IMR-90 (cell line): ENCODE data around the gene MAN2C1. TPM values are rescaled to one million over a fixed set of nuclear protein-coding genes. Genes with fewer than 3 reads are reported as not detected.

Source experiments
- ATAC-seq: fragments of 200-7000 bp; cut with Tn5 transposase; 2 replicates; pipeline ENCODE4 v1.9.1; 2020; ENCODE audit warnings: low read depth, mild to moderate bottlenecking, moderate library complexity
- BruUV-seq: library from RNA; stranded (reverse); fragments of 400-500 nt; replicated peaks from 2 replicates; lab custom pipeline; 2021; lab: Mats Ljungman, UMichigan
- CTCF ChIA-PET: fragments of 300-600 bp; formaldehyde crosslinking; extraction: SDS; loops from one replicate; lab custom pipeline; 2021; ENCODE audit warnings: antibody characterized with exemption; lab: Yijun Ruan, JAX
- POLR2A ChIA-PET: fragments of 300-600 bp; sonication (Branson Sonifier 250); formaldehyde crosslinking; loops from one replicate; lab custom pipeline; 2022; ENCODE audit warnings: antibody characterized with exemption; ENCODE audit not compliant: unreplicated experiment; lab: Charles Lee
- DNase-seq: peaks from one replicate; pipeline ENCODE4 v3.0.0; 2013
- H2AFZ ChIP-seq: replicated peaks from 2 replicates; pipeline ENCODE3; 2013; ENCODE audit warnings: low read length, mild to moderate bottlenecking; ENCODE audit not compliant: poor library complexity
- H2AK5ac ChIP-seq: 2 replicates; pipeline ENCODE4 v1.6.1; 2013; ENCODE audit warnings: low read depth, low read length, inconsistent platforms
- H2AK9ac ChIP-seq: replicated peaks from 2 replicates; pipeline ENCODE3; 2013; ENCODE audit warnings: mild to moderate bottlenecking, low read depth, low read length, moderate library complexity; ENCODE audit not compliant: poor library complexity
- H2BK120ac ChIP-seq: 2 replicates; pipeline ENCODE4 v1.6.1; 2013; ENCODE audit warnings: low read depth, low read length, inconsistent platforms
- H2BK15ac ChIP-seq: 3 replicates; pipeline ENCODE4 v1.6.1; 2013; ENCODE audit warnings: low read depth, low read length, inconsistent platforms
- H2BK20ac ChIP-seq: 2 replicates; pipeline ENCODE4 v1.6.1; 2013; ENCODE audit warnings: low read depth, mild to moderate bottlenecking, inconsistent platforms, low read length, moderate library complexity
- H2BK5ac ChIP-seq: 2 replicates; pipeline ENCODE4 v1.6.1; 2013; ENCODE audit warnings: mild to moderate bottlenecking, low read depth, low read length, inconsistent platforms; ENCODE audit not compliant: poor library complexity, severe bottlenecking
- H3K14ac ChIP-seq: replicated peaks from 2 replicates; pipeline ENCODE4 v1.6.1; 2013; ENCODE audit warnings: low read depth, low read length, inconsistent platforms
- H3K18ac ChIP-seq: 2 replicates; pipeline ENCODE4 v1.6.1; 2013; ENCODE audit warnings: low read depth, low read length, control low read depth
- H3K23ac ChIP-seq: 2 replicates; pipeline ENCODE4 v1.6.1; 2013; ENCODE audit warnings: low read depth, low read length, inconsistent platforms
- H3K27ac ChIP-seq: 2 replicates; pipeline ENCODE4 v1.5.1; 2013; ENCODE audit warnings: mild to moderate bottlenecking, control low read depth, low read length; ENCODE audit not compliant: insufficient read depth
- H3K27me3 ChIP-seq: 2 replicates; pipeline ENCODE4 v1.6.1; 2013; ENCODE audit warnings: low read length; ENCODE audit not compliant: control insufficient read depth, insufficient read depth
- H3K36me3 ChIP-seq: 2 replicates; pipeline ENCODE4 v1.6.1; 2013; ENCODE audit warnings: low read length, mixed read lengths; ENCODE audit not compliant: control insufficient read depth, insufficient read depth
- H3K4ac ChIP-seq: 2 replicates; pipeline ENCODE4 v1.6.1; 2013; ENCODE audit warnings: low read depth, low read length, inconsistent platforms
- H3K4me1 ChIP-seq: 2 replicates; pipeline ENCODE4 v1.6.1; 2013; ENCODE audit warnings: low read length, mixed read lengths; ENCODE audit not compliant: control insufficient read depth, insufficient read depth
- H3K4me2 ChIP-seq: 2 replicates; pipeline ENCODE4 v1.6.1; 2013; ENCODE audit warnings: low read depth, mild to moderate bottlenecking, control low read depth, low read length, moderate library complexity
- H3K4me3 ChIP-seq: 2 replicates; pipeline ENCODE4 v1.5.1; 2013; ENCODE audit warnings: low read depth, mild to moderate bottlenecking, control low read depth, low read length, moderate library complexity; ENCODE audit not compliant: insufficient read depth
- H3K56ac ChIP-seq: 2 replicates; pipeline ENCODE4 v1.6.1; 2013; ENCODE audit warnings: low read length, inconsistent platforms; ENCODE audit not compliant: insufficient read depth; ENCODE audit errors: extremely low read depth
- H3K79me1 ChIP-seq, 2 experiments: 2 replicates each; pipeline ENCODE4 v1.6.1; 2013; ENCODE audit warnings: low read length in 2 of 2, inconsistent platforms in 1 of 2, low read depth in 1 of 2
- H3K9ac ChIP-seq: 2 replicates; pipeline ENCODE4 v1.6.1; 2013; ENCODE audit warnings: low read depth, low read length, control low read depth
- H3K9me1 ChIP-seq: 2 replicates; pipeline ENCODE4 v1.6.1; 2013; ENCODE audit warnings: low read length, inconsistent platforms; ENCODE audit not compliant: insufficient read depth
- H3K9me3 ChIP-seq: 2 replicates; pipeline ENCODE4 v1.6.1; 2013; ENCODE audit warnings: low read length; ENCODE audit not compliant: control insufficient read depth, insufficient read depth
- H4K20me1 ChIP-seq: 2 replicates; pipeline ENCODE4 v1.6.1; 2013; ENCODE audit warnings: low read length, inconsistent platforms; ENCODE audit not compliant: insufficient read depth
- H4K5ac ChIP-seq: 2 replicates; pipeline ENCODE4 v1.6.1; 2013; ENCODE audit warnings: mild to moderate bottlenecking, low read depth, low read length, control low read depth
- H4K8ac ChIP-seq, 2 experiments: 2 replicates each; pipeline ENCODE4 v1.6.1; 2013; ENCODE audit warnings: low read depth in 2 of 2, low read length in 2 of 2, control low read depth in 1 of 2, inconsistent platforms in 1 of 2
- H4K91ac ChIP-seq: 2 replicates; pipeline ENCODE4 v1.6.1; 2013; ENCODE audit warnings: low read depth, low read length, inconsistent platforms; ENCODE audit not compliant: insufficient read depth
- BHLHE40 ChIP-seq: fragments of 150-350 bp; IDR thresholded peaks from 2 replicates; pipeline ENCODE4 v1.6.1; 2016; ENCODE audit warnings: mild to moderate bottlenecking, low read depth, low read length
- CHD1 ChIP-seq: IDR thresholded peaks from 2 replicates; pipeline ENCODE4 v1.6.1; 2012; ENCODE audit warnings: low read depth, low read length, improper control_type of control experiment
- ELK1 ChIP-seq: fragments of 150-350 bp; IDR thresholded peaks from 2 replicates; pipeline ENCODE4 v1.6.1; 2016; ENCODE audit warnings: low read depth, mild to moderate bottlenecking, low read length, moderate library complexity, borderline replicate concordance
- FOS ChIP-seq: fragments of 150-350 bp; IDR thresholded peaks from 2 replicates; pipeline ENCODE4 v1.6.1; 2016; ENCODE audit warnings: low read depth, low read length
- MAFK ChIP-seq: IDR thresholded peaks from 2 replicates; pipeline ENCODE4 v1.6.1; 2012; ENCODE audit warnings: low read depth, low read length, improper control_type of control experiment
- MAZ ChIP-seq: IDR thresholded peaks from 2 replicates; pipeline ENCODE4 v1.6.1; 2012; ENCODE audit warnings: low read depth, mild to moderate bottlenecking, low read length, improper control_type of control experiment, moderate library complexity, borderline replicate concordance
- MXI1 ChIP-seq: IDR thresholded peaks from 2 replicates; pipeline ENCODE4 v1.6.1; 2012; ENCODE audit warnings: low read depth, mild to moderate bottlenecking, low read length, moderate library complexity, borderline replicate concordance
- NFE2L2 ChIP-seq: fragments of 150-350 bp; IDR thresholded peaks from 2 replicates; pipeline ENCODE4 v1.6.1; 2016; ENCODE audit warnings: low read depth, mild to moderate bottlenecking, low read length
- POLR2A ChIP-seq: IDR thresholded peaks from 2 replicates; pipeline ENCODE4 v1.6.1; 2012; ENCODE audit warnings: mild to moderate bottlenecking, low read depth, low read length
- RCOR1 ChIP-seq: IDR thresholded peaks from 2 replicates; pipeline ENCODE4 v1.6.1; 2012; ENCODE audit warnings: mild to moderate bottlenecking, low read length, improper control_type of control experiment; ENCODE audit not compliant: insufficient replicate concordance
- RFX5 ChIP-seq: IDR thresholded peaks from 2 replicates; pipeline ENCODE4 v1.8.0; 2012; ENCODE audit warnings: low read depth, mild to moderate bottlenecking, low read length, moderate library complexity
- SMC3 ChIP-seq: fragments of 150-350 bp; IDR thresholded peaks from 2 replicates; pipeline ENCODE4 v1.6.1; 2016; ENCODE audit warnings: low read depth, mild to moderate bottlenecking, antibody characterized with exemption, low read length, moderate library complexity
- USF2 ChIP-seq: fragments of 150-350 bp; IDR thresholded peaks from 2 replicates; pipeline ENCODE4 v1.6.1; 2017; ENCODE audit warnings: mild to moderate bottlenecking, antibody characterized with exemption, low read length, low read depth
- WGBS, 2 experiments: methylation state at CpG; one replicate each; pipeline versions ENCODE4 v1.1.5 to v1.1.7; 2013; ENCODE audit warnings: missing lambda C conversion rate in 2 of 2; ENCODE audit not compliant: insufficient read length in 1 of 2; ENCODE audit errors: extremely low coverage in 2 of 2; 5-methylcytosine and 5-hydroxymethylcytosine counted together
- dilution Hi-C: fragments of 300-500 bp; cut with HindIII; formaldehyde crosslinking; loops from one replicate; pipeline ENCODE4 v1.14.3; 2018; ENCODE audit warnings: low sequenced_read_pairs; ENCODE audit not compliant: unreplicated experiment
- in situ Hi-C: fragments of 300-500 bp; cut with MboI; formaldehyde crosslinking; loops from 3 replicates; pipeline ENCODE4 v1.14.3; 2019; ENCODE audit warnings: low sequenced_read_pairs, inconsistent platforms, mixed read lengths
- intact Hi-C: fragments of 100-400 bp; cut with micrococcal nuclease; formaldehyde crosslinking; loops from 2 replicates; pipeline ENCODE4 v1.10.0; 2022
- polyA plus RNA-seq, 3 experiments: library from polyadenylated mRNA; depleted of rRNA; stranded (reverse); fragments of >200 nt; gene quantifications; 2 replicates each; pipeline ENCODE4 v1.2.3, GENCODE V29; 2012; ENCODE audit warnings: low replicate concordance in 1 of 3
- total RNA-seq: library from RNA; depleted of rRNA; stranded (reverse); fragments of >200 nt; gene quantifications from 2 replicates; pipeline ENCODE4 v1.2.3, GENCODE V29; 2012
- TF ChIP-seq, protein P1 (sequence below): conservative IDR thresholded peaks from 2 replicates; pipeline ENCODE4 v1.5.1; 2012; ENCODE audit warnings: mild to moderate bottlenecking, low read depth, low read length, improper control_type of control experiment

The MAN2C1 gene
- total and polyA plus RNA-seq, 2 of the 4 experiments (the other 2 are of a cell fraction): 34.8 to 153 TPM

DNA sequence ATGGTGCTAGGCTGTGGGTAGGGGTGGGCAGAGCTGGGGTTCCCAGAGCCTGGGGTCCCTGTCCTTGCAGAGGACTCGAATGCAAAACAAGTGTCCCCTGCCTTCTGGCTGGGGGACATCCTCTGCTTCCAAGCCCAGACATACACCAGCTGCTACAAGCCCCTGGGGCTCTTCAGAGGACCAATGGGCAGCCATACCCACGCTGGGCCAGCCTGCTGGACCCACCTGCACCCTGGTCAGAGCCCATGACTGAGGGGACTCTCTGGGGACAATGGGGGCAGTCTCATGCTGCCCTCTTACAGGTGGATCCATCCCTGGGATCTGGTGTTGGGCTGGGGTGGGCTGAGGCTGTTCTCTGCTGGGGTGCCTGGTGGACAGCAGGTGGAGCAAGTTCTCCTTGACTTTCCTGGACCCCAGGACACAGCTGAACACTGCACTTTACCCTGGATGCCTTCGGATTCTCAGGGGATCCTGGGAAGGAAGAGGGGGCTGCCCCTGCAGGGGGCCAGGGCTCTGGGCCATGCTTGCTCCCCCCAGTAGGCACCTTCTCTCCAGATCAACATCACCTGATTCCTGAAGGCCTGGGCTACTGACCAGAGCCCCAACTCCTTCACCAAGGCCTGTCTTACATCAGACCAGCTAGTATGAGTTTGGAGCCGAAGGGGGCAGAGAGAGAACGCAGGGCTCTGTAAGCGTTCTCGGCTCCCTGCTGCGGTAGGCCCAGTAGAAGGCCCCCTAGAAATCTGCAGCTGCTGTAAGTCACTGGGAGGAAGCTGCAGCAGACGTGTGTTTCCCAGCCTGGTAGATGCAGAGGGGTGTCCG is 39.7 kb downstream of the MAN2C1 start:
- H2BK15ac ChIP-seq: no peak overlapping the region
- H4K91ac ChIP-seq: no peak overlapping the region
- no peak overlapping the region for H3K56ac ChIP-seq
- no peak overlapping the region for H4K8ac ChIP-seq
- no peaks in the 10 kb centered on the region for H3K4me1 ChIP-seq
- ATAC-seq (no peak), DNase-seq (no peak)
- H3K9me1 ChIP-seq: no peaks in the 10 kb centered on the region
- 20% methylated on average over 1 of the region's 10 CpGs; no CpG with 5 or more reads in 1 of the 2 experiments for WGBS, 2 experiments
- intact Hi-C loops: no loop called here
- ChIA-PET POLR2A (no interaction called here), CTCF (no interaction called here)
- no peak overlapping the region for H2BK5ac ChIP-seq
- no peak overlapping the region for H3K4me3 ChIP-seq
- H3K4me2 ChIP-seq: no peak overlapping the region
- H3K14ac ChIP-seq: no peak overlapping the region
- H3K18ac ChIP-seq: no peak overlapping the region
- BruUV-seq: no TSS peak
- no peaks in the 10 kb centered on the region for H3K79me1 ChIP-seq
- H3K27ac ChIP-seq: no peak overlapping the region
- H2AK9ac ChIP-seq: no peak overlapping the region
- in situ Hi-C loops: no loop called here
- H2AK5ac ChIP-seq: no peak overlapping the region
- H3K4ac ChIP-seq: no peak overlapping the region
- H2BK120ac ChIP-seq: no peak overlapping the region
- H3K23ac ChIP-seq: no peak overlapping the region
- H2AFZ ChIP-seq: no peak overlapping the region
- no peaks in the 10 kb centered on the region for H3K9me3 ChIP-seq
- H4K20me1 ChIP-seq: no peaks in the 10 kb centered on the region
- no peak for TF ChIP-seq NFE2L2
- no peak for TF ChIP-seq RCOR1
- TF ChIP-seq MAFK: no peak
- TF ChIP-seq POLR2A: no peak
- TF ChIP-seq USF2: no peak
- TF ChIP-seq ELK1: no peak
- no peak for TF ChIP-seq RFX5
- TF ChIP-seq BHLHE40: no peak
- TF ChIP-seq MAZ: no peak
- no peak for TF ChIP-seq FOS
- no peak for TF ChIP-seq CHD1
- TF ChIP-seq, protein P1, sequence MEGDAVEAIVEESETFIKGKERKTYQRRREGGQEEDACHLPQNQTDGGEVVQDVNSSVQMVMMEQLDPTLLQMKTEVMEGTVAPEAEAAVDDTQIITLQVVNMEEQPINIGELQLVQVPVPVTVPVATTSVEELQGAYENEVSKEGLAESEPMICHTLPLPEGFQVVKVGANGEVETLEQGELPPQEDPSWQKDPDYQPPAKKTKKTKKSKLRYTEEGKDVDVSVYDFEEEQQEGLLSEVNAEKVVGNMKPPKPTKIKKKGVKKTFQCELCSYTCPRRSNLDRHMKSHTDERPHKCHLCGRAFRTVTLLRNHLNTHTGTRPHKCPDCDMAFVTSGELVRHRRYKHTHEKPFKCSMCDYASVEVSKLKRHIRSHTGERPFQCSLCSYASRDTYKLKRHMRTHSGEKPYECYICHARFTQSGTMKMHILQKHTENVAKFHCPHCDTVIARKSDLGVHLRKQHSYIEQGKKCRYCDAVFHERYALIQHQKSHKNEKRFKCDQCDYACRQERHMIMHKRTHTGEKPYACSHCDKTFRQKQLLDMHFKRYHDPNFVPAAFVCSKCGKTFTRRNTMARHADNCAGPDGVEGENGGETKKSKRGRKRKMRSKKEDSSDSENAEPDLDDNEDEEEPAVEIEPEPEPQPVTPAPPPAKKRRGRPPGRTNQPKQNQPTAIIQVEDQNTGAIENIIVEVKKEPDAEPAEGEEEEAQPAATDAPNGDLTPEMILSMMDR: no peak
- no peak for TF ChIP-seq MXI1
- TF ChIP-seq SMC3: no peak
- H4K5ac ChIP-seq: no peak overlapping the region
- no peak overlapping the region for H3K9ac ChIP-seq
- H3K27me3 ChIP-seq: peaks cover 12% of the 10 kb centered on the region
- dilution Hi-C loops: no loop called here
- no peak overlapping the region for H2BK20ac ChIP-seq
- H3K36me3 ChIP-seq: no peaks in the 10 kb centered on the region
